WTC11 (cell line): ENCODE results near the gene SLC10A6. TPM values are rescaled to one million over a fixed set of nuclear protein-coding genes. Genes with fewer than 3 reads are reported as not detected.
A peak's percentile ranks its signal among the peaks of the same experiment; 100 is the strongest.

Experiments used
- ATAC-seq: fragments of 200-7000 bp; cut with Tn5 transposase; 2 replicates; pipeline ENCODE4 v1.10.0; 2021; ENCODE audit warnings: mild to moderate bottlenecking, moderate library complexity
- Bru-seq: library from RNA; stranded (reverse); fragments of 400-500 nt; gene quantifications from one replicate; lab custom pipeline; 2021; lab: Mats Ljungman, UMichigan
- CTCF ChIA-PET: fragments of 300-600 bp; sonication (Branson Sonifier 250); formaldehyde crosslinking; loops from one replicate; lab custom pipeline; 2021; ENCODE audit warnings: antibody characterized with exemption; lab: Charles Lee
- POLR2A ChIA-PET: fragments of 350-600 bp; sonication (Branson Sonifier 250); formaldehyde crosslinking; loops from one replicate; lab custom pipeline; 2021; ENCODE audit warnings: antibody characterized with exemption; lab: Charles Lee
- DNase-seq: peaks from one replicate; pipeline ENCODE4 v3.0.0; 2021; ENCODE audit warnings: low spot score
- H3K27ac Mint-ChIP-seq: 2 replicates; pipeline ENCODE4 v1.8.0; 2021; ENCODE audit warnings: mixed read lengths
- H3K27me3 Mint-ChIP-seq: 2 replicates; pipeline ENCODE4 v1.8.0; 2021; ENCODE audit warnings: low read depth, mild to moderate bottlenecking, moderate library complexity, mixed read lengths
- H3K36me3 Mint-ChIP-seq: 2 replicates; pipeline ENCODE4 v1.8.0; 2021; ENCODE audit warnings: mixed read lengths
- H3K4me1 Mint-ChIP-seq: 2 replicates; pipeline ENCODE4 v1.8.0; 2022; ENCODE audit warnings: mixed read lengths
- H3K4me3 Mint-ChIP-seq: 2 replicates; pipeline ENCODE4 v1.8.0; 2021; ENCODE audit warnings: mild to moderate bottlenecking, moderate library complexity, mixed read lengths
- H3K9me3 Mint-ChIP-seq: 2 replicates; pipeline ENCODE4 v1.8.0; 2021; ENCODE audit warnings: mixed read lengths
- ARID4B ChIP-seq: sonication (generic); formaldehyde crosslinking; IDR thresholded peaks from 2 replicates; pipeline ENCODE4 v1.8.0; 2023; ENCODE audit warnings: missing genetic modification reagents, mild to moderate bottlenecking, borderline replicate concordance
- CREB1 ChIP-seq: sonication (generic); formaldehyde crosslinking; IDR thresholded peaks from 2 replicates; pipeline ENCODE4 v1.8.0; 2023; ENCODE audit warnings: mild to moderate bottlenecking, missing genetic modification reagents
- EMX1 ChIP-seq: fragments of 250-450 bp; sonication (Bioruptor Pico); IDR thresholded peaks from 2 replicates; pipeline ENCODE4 v1.8.0; 2021; ENCODE audit warnings: mild to moderate bottlenecking
- HMGXB4 ChIP-seq: sonication (generic); formaldehyde crosslinking; IDR thresholded peaks from 2 replicates; pipeline ENCODE4 v1.8.1; 2023; ENCODE audit warnings: mild to moderate bottlenecking, moderate library complexity, missing genetic modification reagents
- IRF2 ChIP-seq: sonication (generic); formaldehyde crosslinking; IDR thresholded peaks from 2 replicates; pipeline ENCODE4 v1.8.0; 2022; ENCODE audit warnings: low read depth, missing genetic modification reagents, borderline replicate concordance
- KAT7 ChIP-seq: sonication (generic); formaldehyde crosslinking; IDR thresholded peaks from 2 replicates; pipeline ENCODE4 v1.8.1; 2023; ENCODE audit warnings: missing genetic modification reagents, mild to moderate bottlenecking, borderline replicate concordance
- MLX ChIP-seq: sonication (generic); formaldehyde crosslinking; IDR thresholded peaks from 2 replicates; pipeline ENCODE4 v1.8.1; 2023; ENCODE audit warnings: mild to moderate bottlenecking, missing genetic modification reagents, moderate library complexity
- NFE2L1 ChIP-seq: sonication (generic); formaldehyde crosslinking; IDR thresholded peaks from 2 replicates; pipeline ENCODE4 v1.8.1; 2023; ENCODE audit warnings: missing genetic modification reagents
- SOX15 ChIP-seq: fragments of 250-450 bp; sonication (Bioruptor Pico); IDR thresholded peaks from 2 replicates; pipeline ENCODE4 v1.9.0; 2021; ENCODE audit warnings: mild to moderate bottlenecking
- TEAD4 ChIP-seq: sonication (generic); formaldehyde crosslinking; IDR thresholded peaks from 2 replicates; pipeline ENCODE4 v1.8.0; 2022; ENCODE audit warnings: mild to moderate bottlenecking, missing genetic modification reagents
- TP53 ChIP-seq: sonication (generic); formaldehyde crosslinking; IDR thresholded peaks from 2 replicates; pipeline ENCODE4 v1.8.1; 2023; ENCODE audit warnings: mild to moderate bottlenecking, missing genetic modification reagents
- ZBTB21 ChIP-seq: sonication (generic); formaldehyde crosslinking; IDR thresholded peaks from 2 replicates; pipeline ENCODE4 v1.8.1; 2023; ENCODE audit warnings: mild to moderate bottlenecking, missing genetic modification reagents, borderline replicate concordance
- ZNF121 ChIP-seq: sonication (generic); formaldehyde crosslinking; IDR thresholded peaks from 2 replicates; pipeline ENCODE4 v1.8.0; 2023; ENCODE audit warnings: missing genetic modification reagents
- ZNF232 ChIP-seq: sonication (generic); formaldehyde crosslinking; IDR thresholded peaks from 2 replicates; pipeline ENCODE4 v1.8.0; 2022; ENCODE audit warnings: mild to moderate bottlenecking, missing genetic modification reagents
- ZNF263 ChIP-seq: sonication (generic); formaldehyde crosslinking; IDR thresholded peaks from 2 replicates; pipeline ENCODE4 v1.8.1; 2022; ENCODE audit warnings: low read depth, mild to moderate bottlenecking, moderate library complexity, missing genetic modification reagents
- ZNF317 ChIP-seq: sonication (generic); formaldehyde crosslinking; IDR thresholded peaks from 2 replicates; pipeline ENCODE4 v1.8.1; 2023; ENCODE audit warnings: low read depth, mild to moderate bottlenecking, moderate library complexity, missing genetic modification reagents, borderline replicate concordance
- ZNF416 ChIP-seq: fragments of 250-450 bp; sonication (Bioruptor Pico); IDR thresholded peaks from 2 replicates; pipeline ENCODE4 v1.9.0; 2021; ENCODE audit warnings: mild to moderate bottlenecking, inconsistent platforms
- ZNF423 ChIP-seq: fragments of 250-450 bp; sonication (Bioruptor Pico); IDR thresholded peaks from 2 replicates; pipeline ENCODE4 v2.1.2; 2022; ENCODE audit warnings: mild to moderate bottlenecking, moderate library complexity
- long read RNA-seq, 3 experiments: library from RNA in 1 of 3; library from capped mRNA in 1 of 3; library from polyadenylated mRNA in 1 of 3; unstranded in 2 of 3; stranded (forward) in 1 of 3; transcript quantifications; one replicate each; pipeline ENCODE4 v2.0.0, GENCODE V29; 2021
- total RNA-seq: library from RNA; stranded (reverse); gene quantifications from 3 replicates; pipeline ENCODE4 v1.2.3, GENCODE V29; 2021
- TF ChIP-seq, protein P1 (sequence below): sonication (generic); formaldehyde crosslinking; IDR thresholded peaks from 2 replicates; pipeline ENCODE4 v1.8.1; 2022; ENCODE audit warnings: missing genetic modification reagents, borderline replicate concordance
- TF ChIP-seq, protein P2 (sequence below): sonication (generic); formaldehyde crosslinking; IDR thresholded peaks from 2 replicates; pipeline ENCODE4 v1.8.0; 2022; ENCODE audit warnings: mild to moderate bottlenecking, missing genetic modification reagents
- TF ChIP-seq, protein P3 (sequence below): fragments of 250-450 bp; sonication (Bioruptor Pico); IDR thresholded peaks from 2 replicates; pipeline ENCODE4 v2.1.2; 2022; ENCODE audit warnings: mild to moderate bottlenecking, moderate library complexity

SLC10A6 gene
- not detected in 3 replicates for total RNA-seq
- Bru-seq, nascent RNA, result percentile 9 among the genes with signal in this experiment
- long read RNA-seq, experiment 1, result 0 reads
- long read RNA-seq, experiment 2, result 0 reads
- long read RNA-seq, experiment 3, result 0 reads

DNA sequence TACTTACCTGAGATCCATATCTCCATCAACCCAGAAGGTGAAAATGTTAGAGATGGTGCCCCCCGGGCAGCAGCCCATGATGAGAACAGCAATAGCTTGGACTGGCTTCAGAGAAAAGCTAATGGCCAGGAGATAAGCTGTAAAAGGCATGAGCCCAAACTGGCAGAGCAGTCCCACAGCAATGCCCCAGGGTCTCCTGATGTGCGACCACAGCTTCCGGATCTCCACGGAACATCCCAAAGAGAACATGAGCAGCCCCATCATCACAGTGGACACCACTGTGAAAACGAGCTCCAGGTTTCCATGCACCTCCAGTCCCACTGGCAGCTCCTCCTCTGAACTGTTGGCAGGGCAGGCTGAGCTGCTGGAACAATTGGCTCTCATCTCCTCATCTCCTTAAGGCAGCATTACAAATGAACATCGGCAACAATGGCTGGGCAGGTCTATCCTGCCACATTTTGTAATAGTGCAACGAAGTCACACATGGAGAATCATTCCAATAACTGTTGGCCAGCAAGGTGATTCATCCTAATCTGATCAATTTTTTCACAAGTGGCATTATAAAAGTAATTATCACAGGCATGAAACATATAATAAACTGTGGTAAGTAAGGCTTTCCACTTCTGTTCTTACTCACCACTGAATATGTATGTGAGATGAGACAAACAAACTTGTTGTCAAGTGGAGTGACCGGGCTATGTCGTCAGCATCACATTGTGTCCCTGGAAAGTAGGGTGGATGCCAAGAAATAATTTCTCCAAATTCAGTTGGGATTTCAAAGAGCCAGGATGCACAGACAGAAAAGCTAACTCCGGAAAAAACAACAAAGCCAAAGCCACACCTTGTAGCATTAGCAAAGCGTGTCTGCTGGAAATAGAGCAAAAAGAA lies at the start of gene SLC10A6:
Gene SLC10A6 (minus strand): TSS at position 653 of the 888 bp plus-strand sequence. CDS start 269 bp downstream, at position 384.
- ATAC-seq, result no peak
- no peak for TF ChIP-seq CREB1
- no peak for TF ChIP-seq ARID4B (CRISPR knock-in tag)
- TF ChIP-seq IRF2 (CRISPR knock-in tag), result no peak
- no peak for TF ChIP-seq ZBTB21 (CRISPR knock-in tag)
- peaks cover 10% of the 10 kb centered on the region for H3K4me1 Mint-ChIP-seq
- no peaks in the 10 kb centered on the region for H3K9me3 Mint-ChIP-seq
- H3K4me3 Mint-ChIP-seq, result no peak within 1 kb of the TSS
- POLR2A ChIA-PET, result interaction anchor here (0.6 kb wide), 2 partner anchors 32 to 277 kb away, joined by 4 to 5 read pairs; no protein-coding TSS in a partner anchor
- no peak for DNase-seq
- CTCF ChIA-PET, result interaction anchor here (0.6 to 2.0 kb wide), 3 partner anchors 13 to 31 kb away, joined by 3 to 8 read pairs (median 4); no protein-coding TSS in a partner anchor
- no peak within 1 kb of the TSS for H3K27ac Mint-ChIP-seq
- H3K36me3 Mint-ChIP-seq, result no peaks in the 10 kb centered on the region
- peaks cover 7% of the 10 kb centered on the region for H3K27me3 Mint-ChIP-seq

- Mint-ChIP-seq H3K27me3 (peaks cover 11% of the 10 kb centered on the region), H3K4me3 (no peak overlapping the region), H3K4me1 (no peaks in the 10 kb centered on the region), H3K9me3 (peaks cover 13% of the 10 kb centered on the region), H3K36me3 (peaks cover 3% of the 10 kb centered on the region), H3K27ac (no peak overlapping the region)
- ChIA-PET POLR2A (no interaction called here), CTCF (interaction anchor here (0.6 kb wide), 1 partner anchor 20 kb away, joined by 3 read pairs; no protein-coding TSS in a partner anchor)
- peak; percentile 79 for ATAC-seq
- no peak for DNase-seq
- TF ChIP-seq ZNF121, result peak; percentile 93
- TF ChIP-seq TP53 (CRISPR knock-in tag), result no peak
- TF ChIP-seq, protein P1, sequence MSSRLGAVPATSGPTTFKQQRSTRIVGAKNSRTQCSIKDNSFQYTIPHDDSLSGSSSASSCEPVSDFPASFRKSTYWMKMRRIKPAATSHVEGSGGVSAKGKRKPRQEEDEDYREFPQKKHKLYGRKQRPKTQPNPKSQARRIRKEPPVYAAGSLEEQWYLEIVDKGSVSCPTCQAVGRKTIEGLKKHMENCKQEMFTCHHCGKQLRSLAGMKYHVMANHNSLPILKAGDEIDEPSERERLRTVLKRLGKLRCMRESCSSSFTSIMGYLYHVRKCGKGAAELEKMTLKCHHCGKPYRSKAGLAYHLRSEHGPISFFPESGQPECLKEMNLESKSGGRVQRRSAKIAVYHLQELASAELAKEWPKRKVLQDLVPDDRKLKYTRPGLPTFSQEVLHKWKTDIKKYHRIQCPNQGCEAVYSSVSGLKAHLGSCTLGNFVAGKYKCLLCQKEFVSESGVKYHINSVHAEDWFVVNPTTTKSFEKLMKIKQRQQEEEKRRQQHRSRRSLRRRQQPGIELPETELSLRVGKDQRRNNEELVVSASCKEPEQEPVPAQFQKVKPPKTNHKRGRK, result no peak
Observed at GRCh38 chr4:86898562-86898961, 49.4 kb upstream of the SLC10A6 start.

DNA sequence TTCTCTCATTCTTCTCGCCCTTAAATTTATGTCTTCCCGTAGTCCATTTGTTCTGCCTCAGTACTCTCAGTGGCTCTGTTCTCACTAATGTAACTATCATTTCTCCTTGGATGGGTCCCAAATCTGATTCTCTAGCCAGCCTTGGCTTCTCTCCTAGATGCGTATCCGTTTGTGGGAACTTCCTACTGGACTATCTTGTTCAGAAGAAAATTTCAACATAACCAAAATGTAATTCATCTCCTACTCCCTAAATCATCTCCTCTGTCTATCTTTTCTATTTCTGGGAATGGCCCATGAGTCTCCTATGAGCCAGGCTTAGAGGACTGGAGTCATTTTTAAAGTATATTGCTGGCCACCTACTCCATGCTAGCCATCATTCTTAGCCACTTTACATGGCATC lies 47.4 kb upstream of the SLC10A6 start:
- ChIA-PET CTCF (no interaction called here), POLR2A (no interaction called here)
- no peak for ATAC-seq
- Mint-ChIP-seq H3K4me1 (peaks cover 8% of the 10 kb centered on the region), H3K4me3 (no peak overlapping the region), H3K9me3 (peaks cover under 1% of the 10 kb centered on the region), H3K27ac (no peak overlapping the region), H3K36me3 (peaks cover under 1% of the 10 kb centered on the region), H3K27me3 (peaks cover 12% of the 10 kb centered on the region)
- DNase-seq, result no peak
- TF ChIP-seq ZNF232 (CRISPR knock-in tag) (no peak), MLX (CRISPR knock-in tag) (no peak), KAT7 (no peak), ZNF416 (CRISPR knock-in tag) (no peak), EMX1 (no peak), ZNF263 (CRISPR knock-in tag) (no peak), NFE2L1 (CRISPR knock-in tag) (no peak), HMGXB4 (CRISPR knock-in tag) (no peak), IRF2 (CRISPR knock-in tag) (no peak), SOX15 (CRISPR knock-in tag) (no peak), ZNF317 (CRISPR knock-in tag) (no peak), ZNF423 (CRISPR knock-in tag) (no peak), ZNF121 (no peak), TEAD4 (CRISPR knock-in tag) (no peak)
- TF ChIP-seq, protein P2, sequence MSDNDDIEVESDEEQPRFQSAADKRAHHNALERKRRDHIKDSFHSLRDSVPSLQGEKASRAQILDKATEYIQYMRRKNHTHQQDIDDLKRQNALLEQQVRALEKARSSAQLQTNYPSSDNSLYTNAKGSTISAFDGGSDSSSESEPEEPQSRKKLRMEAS (CRISPR knock-in tag), result no peak
- TF ChIP-seq, protein P3, sequence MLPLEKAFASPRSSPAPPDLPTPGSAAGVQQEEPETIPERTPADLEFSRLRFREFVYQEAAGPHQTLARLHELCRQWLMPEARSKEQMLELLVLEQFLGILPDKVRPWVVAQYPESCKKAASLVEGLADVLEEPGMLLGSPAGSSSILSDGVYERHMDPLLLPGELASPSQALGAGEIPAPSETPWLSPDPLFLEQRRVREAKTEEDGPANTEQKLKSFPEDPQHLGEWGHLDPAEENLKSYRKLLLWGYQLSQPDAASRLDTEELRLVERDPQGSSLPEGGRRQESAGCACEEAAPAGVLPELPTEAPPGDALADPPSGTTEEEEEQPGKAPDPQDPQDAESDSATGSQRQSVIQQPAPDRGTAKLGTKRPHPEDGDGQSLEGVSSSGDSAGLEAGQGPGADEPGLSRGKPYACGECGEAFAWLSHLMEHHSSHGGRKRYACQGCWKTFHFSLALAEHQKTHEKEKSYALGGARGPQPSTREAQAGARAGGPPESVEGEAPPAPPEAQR, result no peak
